Measurements from ENCODE around the gene CYP26A1.

Gene CYP26A1

DNA sequence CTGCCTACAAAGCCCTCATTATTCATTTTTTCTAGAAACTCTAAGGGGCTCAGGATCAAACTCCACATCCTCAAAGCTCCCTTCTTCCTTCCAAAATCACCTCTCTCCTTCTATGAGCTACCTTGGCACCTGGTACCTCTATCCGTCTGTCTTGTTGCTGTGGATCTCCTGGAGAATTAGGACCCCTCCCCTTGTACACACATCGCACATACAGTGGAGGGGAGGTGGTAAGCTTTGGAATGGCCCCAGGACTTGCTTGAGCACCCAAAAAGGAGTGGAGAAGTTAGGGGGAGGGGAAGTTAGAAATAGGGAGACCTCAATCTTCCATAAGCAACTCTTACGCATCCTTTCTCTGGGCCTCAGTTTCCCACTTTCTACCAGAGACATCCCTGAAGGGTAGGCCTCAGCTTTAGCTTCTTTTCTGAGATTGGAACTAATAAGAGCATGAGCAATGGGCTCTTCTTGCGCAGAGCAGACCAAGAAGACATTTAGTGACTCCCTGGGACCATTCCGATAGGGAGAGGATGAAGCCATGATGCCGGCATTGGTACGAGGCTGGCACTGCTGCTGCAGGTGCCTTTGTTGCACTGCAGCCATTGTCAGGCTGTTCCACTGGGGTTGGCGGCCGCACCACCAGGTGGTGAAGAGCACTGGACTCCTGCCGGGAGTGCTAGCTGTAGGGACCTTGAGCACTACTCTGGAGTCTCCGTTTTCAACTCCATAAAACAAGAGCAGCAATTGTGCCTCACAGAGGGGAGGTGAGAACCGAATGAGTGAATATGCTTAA is 8.6 kb upstream of the CYP26A1 start:
- H3K4me3 ChIP-seq (ENCODE audit: low read length), result no peak overlapping the region
- no peak for DNase-seq (ENCODE audit: low read depth)
- TF ChIP-seq, protein P1, sequence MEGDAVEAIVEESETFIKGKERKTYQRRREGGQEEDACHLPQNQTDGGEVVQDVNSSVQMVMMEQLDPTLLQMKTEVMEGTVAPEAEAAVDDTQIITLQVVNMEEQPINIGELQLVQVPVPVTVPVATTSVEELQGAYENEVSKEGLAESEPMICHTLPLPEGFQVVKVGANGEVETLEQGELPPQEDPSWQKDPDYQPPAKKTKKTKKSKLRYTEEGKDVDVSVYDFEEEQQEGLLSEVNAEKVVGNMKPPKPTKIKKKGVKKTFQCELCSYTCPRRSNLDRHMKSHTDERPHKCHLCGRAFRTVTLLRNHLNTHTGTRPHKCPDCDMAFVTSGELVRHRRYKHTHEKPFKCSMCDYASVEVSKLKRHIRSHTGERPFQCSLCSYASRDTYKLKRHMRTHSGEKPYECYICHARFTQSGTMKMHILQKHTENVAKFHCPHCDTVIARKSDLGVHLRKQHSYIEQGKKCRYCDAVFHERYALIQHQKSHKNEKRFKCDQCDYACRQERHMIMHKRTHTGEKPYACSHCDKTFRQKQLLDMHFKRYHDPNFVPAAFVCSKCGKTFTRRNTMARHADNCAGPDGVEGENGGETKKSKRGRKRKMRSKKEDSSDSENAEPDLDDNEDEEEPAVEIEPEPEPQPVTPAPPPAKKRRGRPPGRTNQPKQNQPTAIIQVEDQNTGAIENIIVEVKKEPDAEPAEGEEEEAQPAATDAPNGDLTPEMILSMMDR (conservative IDR thresholded peaks at IDR 0.05; ENCODE audit: low read depth, low read length), result no peak

GRCh38 chr10:93065675-93066543 is 7.8 kb upstream of the CYP26A1 start:
- TF ChIP-seq, protein P1 (conservative IDR thresholded peaks at IDR 0.05; ENCODE audit: low read depth, low read length), result no peak
- no peak overlapping the region for H3K4me3 ChIP-seq (ENCODE audit: low read length)
- no peak for DNase-seq (ENCODE audit: low read depth)

DNA sequence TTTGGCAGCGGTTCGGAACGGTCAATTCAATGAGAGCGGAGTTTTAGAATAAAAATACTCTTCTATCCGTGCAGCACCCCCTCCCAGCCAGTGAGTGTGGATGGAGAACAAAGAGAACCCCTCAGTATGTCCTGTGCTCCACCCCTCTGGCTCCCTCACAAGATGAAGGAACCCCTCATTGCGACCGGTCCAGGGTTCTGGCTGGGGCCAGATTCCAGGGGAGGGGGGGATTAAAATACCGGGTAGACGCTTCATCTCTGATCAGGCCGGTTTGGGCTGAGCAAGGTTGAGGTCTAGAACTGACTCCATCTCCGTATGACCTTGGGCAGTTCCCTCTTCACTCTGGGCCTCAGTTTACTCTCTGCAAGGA is 7.2 kb upstream of the CYP26A1 start:
- TF ChIP-seq, protein P1 (conservative IDR thresholded peaks at IDR 0.05; ENCODE audit: low read depth, low read length), result no peak
- no peak for DNase-seq (ENCODE audit: low read depth)

DNA sequence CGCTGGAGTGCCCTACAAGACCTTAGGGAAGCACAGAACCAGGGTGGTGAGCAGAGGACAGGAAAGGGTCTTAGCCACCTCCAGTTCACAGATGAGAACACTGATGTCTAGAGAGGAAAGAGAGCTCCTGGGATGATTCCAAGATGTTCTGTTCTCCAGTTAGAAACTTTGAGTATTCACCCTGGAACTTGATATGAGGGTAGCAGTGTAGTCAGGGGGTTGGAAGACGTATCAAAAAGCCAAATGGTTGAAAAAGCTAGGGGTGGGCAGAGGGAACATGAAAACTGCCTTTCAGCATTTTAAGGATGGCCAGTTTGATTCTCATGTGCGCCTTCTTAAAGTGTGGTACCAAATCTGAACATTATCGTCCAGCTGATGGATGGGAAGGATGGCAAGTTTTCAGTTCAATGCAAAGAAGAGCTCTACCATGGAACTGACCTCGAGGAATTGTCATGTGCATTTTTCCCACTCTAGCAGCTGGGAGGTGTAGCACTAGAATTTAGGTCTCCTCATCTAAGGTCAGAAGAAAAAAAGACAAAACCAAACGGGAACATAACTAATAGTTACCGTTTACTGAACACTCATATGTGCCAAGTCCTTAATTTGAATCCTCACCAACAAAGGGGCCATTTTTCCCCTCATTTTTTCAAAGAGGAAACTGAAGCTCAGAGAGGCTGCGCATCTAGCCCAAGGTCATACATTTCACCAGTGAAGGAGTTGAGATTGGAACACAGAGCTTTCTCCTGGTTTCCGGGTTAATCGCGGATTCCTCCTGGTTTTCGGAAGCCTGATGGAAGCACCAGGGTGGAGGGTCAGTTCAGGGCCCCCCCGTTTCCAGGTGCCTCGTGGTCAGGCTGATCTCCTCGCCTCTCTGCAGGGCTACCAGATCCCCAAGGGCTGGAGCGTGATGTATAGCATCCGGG is 6.0 kb upstream of the CYP26A1 start:
- TF ChIP-seq, protein P1 (conservative IDR thresholded peaks at IDR 0.05; ENCODE audit: low read depth, low read length), result no peak
- DNase-seq (ENCODE audit: low read depth), result no peak
- no peak overlapping the region for H3K4me3 ChIP-seq (ENCODE audit: low read length)

More for the DNA sequence above, 7.2 kb upstream of the CYP26A1 start:
- no peak overlapping the region for H3K4me3 ChIP-seq (ENCODE audit: low read length)

DNA sequence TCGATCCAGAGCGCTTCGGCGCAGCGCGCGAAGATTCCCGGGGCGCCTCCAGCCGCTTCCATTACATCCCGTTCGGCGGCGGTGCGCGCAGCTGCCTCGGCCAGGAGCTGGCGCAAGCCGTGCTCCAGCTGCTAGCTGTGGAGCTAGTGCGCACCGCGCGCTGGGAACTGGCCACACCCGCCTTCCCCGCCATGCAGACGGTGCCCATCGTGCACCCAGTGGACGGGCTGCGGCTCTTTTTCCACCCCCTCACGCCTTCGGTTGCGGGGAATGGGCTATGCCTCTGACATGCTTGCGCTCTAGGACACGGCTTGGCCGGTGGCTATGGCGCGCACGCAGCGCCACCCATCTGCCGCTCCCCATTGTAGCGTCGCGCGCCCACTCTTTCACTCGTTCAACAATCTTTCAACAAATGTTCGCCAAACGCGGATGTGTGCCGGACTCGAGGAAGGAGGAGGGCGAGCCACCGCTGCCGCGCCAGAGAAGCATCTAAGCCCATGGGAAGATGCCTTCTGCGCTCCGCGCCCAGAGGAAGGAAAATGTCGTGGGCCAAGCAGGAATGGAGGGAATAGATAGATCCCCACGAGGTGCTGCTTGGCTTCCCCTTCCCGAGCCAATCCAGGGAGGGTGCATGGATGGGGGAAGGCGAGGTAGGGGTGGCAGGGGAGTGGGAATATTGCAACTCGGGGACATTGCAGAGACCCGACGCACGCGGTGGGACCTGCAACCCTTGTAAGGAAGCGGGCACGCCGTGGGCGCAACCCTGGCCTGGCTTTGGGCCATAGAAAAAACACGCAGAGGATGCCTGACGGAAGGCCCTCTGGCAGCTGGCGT is 5.1 kb upstream of the CYP26A1 start:
- H3K4me3 ChIP-seq (ENCODE audit: low read length), result peak overlapping the region; percentile 30
- TF ChIP-seq, protein P1 (conservative IDR thresholded peaks at IDR 0.05; ENCODE audit: low read depth, low read length), result peak; percentile 27
- DNase-seq (ENCODE audit: low read depth), result no peak

GRCh38 chr10:93069245-93069561 is 4.5 kb upstream of the CYP26A1 start:
- no peak for DNase-seq (ENCODE audit: low read depth)
- TF ChIP-seq, protein P1 (conservative IDR thresholded peaks at IDR 0.05; ENCODE audit: low read depth, low read length), result no peak
- no peak overlapping the region for H3K4me3 ChIP-seq (ENCODE audit: low read length)
